Muscle of back (tissue), 11 donors: Measurements from ENCODE around the gene RPS28. TPM values are rescaled to one million over a fixed set of nuclear protein-coding genes. Genes with fewer than 3 reads are reported as not detected.
A peak's percentile ranks its signal among the peaks of the same experiment; 100 is the strongest.
"Not testable (repeated sequence)": the region's sequence is repeated elsewhere in the genome, so short reads cannot be mapped to it uniquely, and the experiment has no call there.

Experiments used
- DNase-seq, 3 donors: peaks; one replicate each; pipeline versions ENCODE4 v3.0.0 to v3.0.0-alpha.2; 2013
- polyA plus RNA-seq, 10 donors: library from polyadenylated mRNA; unstranded; fragments of 120-200 nt; gene quantifications; one replicate each; pipeline ENCODE4 v1.2.1, GENCODE V29; 2013; ENCODE audit not compliant: insufficient read length in 10 of 10

Gene RPS28
- polyA plus RNA-seq, 10 donors = 460 to 776 (median 571) TPM

DNA sequence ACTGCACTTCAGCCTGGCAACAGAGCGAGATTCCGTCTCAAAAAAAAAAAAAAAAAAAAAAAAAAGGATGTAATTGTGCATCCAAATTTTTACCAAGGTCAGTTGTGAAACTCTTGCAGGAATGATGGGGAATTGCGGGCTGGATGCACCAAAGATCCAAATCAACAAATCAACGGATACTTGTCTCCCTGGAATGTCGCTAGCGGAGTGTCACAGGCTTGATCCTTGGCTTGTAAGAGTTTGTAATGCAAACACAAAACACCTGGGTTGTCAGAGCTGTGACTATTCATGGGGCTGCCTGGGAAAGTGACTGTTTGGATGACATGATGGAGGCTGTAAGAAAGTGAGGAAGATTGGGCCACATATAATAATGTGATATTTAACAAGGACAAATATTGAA is 17.5 kb downstream of the RPS28 start:
- no peak for DNase-seq

DNA sequence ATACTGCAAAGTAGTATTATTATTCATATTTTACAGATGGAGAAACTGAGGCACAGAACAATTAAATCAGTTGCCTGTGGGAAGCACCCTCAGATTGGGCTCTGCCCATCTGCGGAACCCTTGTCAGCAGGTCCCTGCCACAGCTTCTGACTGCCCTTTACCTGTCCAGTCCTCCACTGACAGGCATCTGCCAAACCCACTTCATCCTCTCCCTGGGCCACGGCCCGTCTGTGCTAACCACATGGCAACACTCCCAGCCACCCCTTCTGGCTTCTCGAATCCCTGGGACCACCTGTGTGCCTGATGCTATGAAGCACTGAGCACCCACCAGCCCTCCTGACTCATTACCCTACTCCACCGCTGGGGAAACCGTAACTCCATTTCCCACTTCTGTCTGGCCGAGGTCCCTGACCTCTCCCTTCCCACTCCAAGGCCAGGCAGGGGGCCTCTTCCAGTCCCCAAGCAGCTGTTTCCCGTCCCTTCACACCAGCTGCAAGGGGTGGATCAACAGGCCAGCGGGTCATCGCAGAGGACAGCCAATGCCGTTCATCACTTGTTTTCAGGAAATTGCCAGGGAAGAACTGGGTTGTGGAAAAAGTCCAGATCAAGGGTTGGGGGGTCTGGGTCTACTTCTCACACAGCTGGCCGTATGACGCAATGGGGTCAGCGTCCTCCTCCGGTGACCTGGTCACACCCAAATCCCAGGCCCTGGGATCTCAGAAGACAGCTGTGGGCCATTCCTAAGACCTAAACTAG is 19.2 kb downstream of the RPS28 start:
- peak in 1 of 3 donors; percentile 70 for DNase-seq

DNA sequence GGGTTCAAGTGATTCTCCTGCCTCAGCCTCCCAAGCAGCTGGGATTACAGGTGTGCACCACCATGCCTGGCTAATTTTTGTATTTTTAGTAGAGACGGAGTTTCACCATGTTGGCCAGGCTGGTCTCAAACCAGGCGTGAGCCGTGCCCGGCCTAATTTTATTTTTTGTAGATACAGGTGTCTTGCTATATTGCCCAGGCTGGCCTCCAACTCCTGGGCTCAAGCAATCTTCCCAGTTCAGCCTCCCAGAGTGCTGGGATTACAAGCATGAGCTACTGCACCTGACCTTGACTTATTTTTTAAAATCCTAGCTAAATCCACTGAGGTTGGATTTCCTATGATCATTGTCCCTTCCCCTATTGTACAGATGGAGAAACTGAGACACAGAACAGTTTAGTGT is 20.2 kb downstream of the RPS28 start:
- not testable (repeated sequence) for DNase-seq

DNA sequence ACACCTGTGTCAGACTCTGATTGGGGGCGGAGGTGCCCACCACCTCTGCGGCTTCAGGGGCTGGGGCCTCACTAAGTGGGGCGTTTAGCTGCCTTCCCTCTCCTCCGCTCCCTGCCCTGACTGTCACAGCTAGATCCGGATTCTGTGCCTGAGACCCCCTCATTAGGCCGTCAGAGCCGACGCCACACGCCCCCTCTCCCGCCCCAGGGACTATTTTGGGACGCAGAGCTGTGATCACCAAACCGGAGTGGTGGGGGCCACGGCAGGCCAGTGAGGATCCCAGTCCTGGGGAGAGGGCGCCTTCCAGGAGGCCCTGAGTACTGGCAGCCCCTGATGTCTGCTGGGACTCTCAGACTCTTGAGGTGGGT is 21.0 kb downstream of the RPS28 start:
- DNase-seq = no peak

DNA sequence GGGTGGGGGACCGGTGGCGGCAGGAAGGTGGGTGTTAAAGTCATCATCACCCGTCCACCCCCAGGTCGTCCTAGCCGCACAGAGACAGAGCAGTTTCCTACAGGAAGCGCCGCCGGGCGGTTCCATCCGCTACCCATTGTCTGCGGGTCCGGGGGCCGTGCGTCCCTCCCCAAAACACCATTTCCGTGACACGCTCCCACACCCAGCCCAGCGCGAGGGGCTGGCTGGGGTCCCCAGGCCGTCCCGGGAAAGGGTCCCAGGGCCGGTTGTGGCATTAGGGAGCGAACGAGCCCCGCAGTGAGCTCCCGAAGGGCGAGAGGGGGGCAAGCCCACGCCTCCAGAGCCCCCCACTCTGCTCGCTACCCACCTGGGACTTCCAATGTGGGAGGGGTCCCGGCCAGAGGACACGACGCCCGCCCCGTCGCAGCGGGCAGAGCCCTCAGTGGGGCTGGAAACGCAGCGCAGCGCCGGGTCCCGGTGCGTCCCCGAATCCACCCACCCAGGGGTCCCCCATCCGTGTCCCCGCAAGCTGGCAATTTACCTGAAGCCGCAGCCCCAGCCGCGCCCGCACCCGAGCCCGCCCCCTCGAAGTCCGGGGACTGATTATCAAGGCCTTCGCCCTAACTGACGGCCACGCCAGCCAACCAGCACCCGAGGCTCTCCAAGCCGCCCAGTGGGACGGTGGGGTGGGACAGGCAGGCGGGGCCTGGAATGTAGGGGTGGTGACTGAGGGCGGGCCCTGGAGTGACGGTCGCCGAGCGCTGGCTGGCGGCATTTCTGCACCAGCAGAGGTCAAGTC is 21.6 kb downstream of the RPS28 start, which contains the start of gene KANK3:
Gene KANK3 (minus strand): TSS at position 579 of the 799 bp plus-strand sequence. CDS start 5,434 bp downstream, outside the sequence.
- DNase-seq = peak; percentile 85 to 91 (median 87)

DNA sequence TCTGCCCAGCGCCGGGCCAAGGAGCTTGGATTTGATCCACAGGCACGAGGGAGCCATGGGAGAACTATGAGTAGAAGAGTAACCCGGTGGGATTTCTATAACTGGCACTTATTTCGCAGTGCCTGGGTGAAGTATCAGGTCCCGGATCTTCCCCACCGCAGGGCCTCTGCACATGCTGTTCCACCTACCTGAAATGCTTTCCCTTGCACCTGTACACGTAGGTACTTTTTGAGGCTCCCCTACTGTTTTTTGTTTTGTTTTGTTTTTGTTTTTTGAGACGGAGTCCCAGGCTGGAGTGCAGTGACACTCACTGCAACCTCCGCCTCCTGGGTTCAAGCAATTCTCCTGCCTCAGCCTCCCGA is 22.2 kb downstream of the RPS28 start:
- DNase-seq = no peak

DNA sequence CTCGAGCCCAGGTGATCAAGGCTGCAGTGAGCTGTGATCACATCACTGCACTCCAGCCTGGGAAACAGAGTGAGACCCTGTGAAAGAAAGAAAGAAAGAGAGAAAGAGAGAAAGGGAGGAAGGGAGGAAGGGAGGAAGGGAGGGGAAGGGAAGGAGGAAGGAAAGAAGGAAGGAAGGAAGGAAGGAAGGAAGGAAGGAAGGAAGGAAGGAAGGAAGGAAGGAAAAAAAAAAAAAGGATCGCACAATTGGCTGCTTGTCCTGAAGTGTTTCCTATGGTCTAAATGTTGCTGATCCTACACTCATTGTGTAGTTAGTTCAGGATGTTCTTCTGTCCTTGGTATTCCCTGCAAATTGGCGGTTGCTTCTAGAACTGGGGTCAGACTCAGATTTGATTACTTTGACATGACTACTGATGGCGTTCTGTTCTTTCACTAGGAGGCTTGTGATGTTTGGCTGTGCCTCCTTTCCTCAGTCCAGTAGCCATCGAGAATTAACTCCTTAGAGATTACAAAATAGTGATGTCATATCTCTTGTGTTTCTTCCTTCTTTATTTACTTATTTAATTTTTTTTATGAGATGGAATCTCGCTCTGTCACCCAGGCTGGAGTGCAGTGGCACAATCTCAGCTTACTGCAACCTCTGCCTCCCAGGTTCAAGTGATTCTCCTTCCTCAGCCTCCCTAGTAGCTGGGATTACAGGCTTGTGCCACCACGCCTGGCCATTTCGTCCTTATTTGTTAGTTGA is 28.5 kb downstream of the RPS28 start:
- not testable (repeated sequence) for DNase-seq

DNA sequence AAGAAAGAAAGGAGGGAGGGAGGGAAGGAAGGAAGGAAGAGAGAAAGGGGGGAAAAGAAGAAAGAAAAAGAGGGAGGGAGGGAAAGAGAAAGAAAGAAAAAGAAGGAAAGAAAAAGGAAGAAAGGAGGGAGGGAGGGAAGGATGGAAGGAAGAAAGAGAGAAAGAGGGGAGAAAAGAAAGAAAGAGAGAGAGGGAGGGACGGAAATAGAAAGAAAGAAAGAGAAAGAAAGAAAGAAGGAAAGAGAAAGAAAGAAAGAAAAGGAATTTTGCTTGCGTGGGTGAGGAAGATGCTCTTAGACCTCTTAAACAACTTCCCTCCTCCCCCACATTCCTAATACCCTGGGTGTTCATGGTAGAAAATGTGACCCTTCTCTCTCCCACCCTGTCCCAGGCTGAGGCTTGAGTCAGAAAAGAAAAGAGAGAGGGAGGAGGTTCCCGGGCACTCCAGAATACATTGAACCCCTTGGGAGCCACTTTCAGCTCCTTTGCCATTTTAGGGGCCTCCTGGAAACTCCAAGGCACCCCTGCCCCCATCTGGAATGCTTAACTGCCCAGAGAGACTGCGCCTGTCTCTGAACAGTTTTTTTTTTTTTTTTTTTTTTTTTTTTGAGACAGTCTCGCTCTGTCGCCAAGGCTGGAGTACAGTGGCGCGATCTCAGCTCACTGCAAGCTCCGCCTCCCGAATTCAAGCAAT is 31.0 kb downstream of the RPS28 start:
- DNase-seq = peak in 1 of 3 donors; percentile 40

DNA sequence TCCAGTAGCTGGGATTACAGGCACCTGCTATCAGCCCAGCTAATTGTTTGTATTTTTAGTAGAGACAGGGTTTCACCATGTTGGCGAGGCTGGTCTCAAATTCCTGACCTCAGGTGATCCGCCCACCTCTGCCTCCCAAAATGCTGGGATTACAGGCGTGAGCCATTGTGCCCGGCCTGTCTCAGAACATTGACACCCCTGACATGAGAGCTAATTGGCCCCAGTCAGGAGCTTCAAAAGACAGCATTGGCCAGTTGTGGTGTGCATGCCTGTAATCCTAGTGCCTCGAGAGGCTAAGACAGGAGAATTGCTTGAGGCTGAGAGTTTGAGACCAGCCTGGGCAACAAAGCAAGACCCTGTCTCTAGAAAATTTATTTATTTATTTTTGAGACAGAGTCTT is 31.5 kb downstream of the RPS28 start:
- DNase-seq = not testable (repeated sequence)

DNA sequence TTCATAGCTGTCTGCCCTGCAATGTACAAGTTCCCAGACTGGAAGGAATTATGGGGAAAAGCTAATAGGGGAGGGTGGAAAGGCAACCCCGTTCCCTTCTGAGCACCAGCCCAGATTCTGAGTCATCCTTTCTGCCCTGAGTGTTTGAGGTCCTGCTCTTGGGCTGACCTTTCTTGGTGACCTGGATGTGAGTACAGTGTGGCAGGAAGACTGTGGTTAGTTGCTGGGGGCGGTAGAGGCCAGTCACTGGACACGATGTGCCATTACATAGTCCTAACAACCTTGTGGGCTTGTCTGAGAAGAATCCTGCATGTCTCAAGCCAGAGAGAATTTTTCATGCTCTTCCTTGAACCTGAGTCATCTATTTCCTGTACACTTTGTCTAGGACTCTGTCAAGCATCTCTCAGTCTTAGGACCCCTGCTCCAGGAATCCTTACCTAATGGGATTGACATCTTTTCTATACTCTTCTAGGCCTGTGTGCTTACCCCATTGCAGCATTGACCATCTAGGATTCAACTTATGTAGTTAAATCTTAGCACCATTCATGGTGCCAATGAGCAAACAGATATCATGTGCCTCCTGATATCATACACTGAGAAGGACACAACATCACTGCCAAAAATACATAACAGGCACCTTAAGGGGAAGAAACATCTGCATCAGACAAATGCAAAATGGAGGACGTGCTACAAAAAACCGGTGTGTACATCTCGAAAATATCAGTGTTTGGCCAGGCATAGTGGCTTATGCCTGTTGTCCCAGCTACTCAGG is 34.5 kb downstream of the RPS28 start:
- peak in 1 of 3 donors; percentile 59 for DNase-seq

DNA sequence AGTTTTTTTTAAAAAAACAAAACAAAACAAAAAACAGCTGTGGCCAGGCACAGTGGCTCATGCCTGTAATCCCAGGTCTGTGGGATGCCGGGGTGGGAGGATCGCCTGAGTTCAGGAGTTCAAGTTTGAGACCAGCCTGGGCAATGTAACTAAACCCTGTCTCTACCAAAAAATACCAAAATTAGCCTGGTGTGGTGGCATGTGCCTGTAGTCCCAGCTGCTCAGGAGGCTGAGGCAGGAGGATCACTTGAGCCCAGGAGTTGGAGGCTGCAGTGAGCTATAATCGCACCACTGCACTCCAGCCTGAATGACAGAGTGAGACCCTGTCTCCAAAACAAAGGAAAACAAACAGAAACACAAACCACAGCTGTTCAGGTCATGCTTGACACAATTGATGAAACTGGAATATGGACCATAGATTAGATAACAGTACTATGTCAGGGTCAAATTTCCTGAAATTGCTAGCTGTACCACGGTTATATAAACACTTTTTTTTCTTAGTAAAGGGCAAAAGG is 35.8 kb downstream of the RPS28 start:
- DNase-seq = no peak

DNA sequence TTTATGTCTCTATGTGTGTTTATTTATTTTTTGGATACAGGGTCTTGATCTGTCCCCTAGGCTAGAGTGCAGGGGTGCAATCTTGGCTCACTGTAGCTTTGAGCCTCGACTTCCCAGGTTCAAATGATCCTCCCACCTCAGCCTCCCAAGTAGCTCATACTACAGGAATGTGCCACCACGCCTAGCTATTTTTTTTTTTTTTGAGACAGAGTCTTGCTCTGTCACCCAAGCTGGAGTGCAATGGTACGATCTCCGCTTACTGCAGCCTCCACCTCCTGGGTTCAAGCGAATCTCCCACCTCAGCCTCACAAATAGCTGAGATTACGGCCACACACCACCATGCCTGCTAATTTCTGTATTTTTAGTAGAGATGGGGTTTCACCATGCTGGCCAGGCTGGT is 37.7 kb downstream of the RPS28 start:
- no peak for DNase-seq

DNA sequence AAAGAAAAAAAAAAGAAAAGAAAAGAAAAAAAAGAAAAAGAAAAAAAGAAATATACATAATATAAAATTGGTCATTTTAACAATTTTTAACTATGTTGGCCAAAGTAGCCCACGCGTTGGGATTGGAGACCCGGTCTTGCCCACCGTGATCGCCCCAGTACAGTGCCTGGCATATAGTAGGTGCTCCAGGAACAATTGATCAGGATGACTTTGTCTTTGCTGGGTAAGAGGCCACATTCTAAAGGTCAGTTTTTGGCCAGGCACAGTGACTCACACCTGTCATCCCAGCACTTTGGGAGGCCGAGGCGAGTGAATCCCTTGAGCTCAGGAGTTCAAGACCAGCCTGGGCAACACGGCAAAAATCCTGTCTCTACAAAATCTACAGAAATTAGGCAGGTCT is 38.9 kb downstream of the RPS28 start:
- no peak for DNase-seq

DNA sequence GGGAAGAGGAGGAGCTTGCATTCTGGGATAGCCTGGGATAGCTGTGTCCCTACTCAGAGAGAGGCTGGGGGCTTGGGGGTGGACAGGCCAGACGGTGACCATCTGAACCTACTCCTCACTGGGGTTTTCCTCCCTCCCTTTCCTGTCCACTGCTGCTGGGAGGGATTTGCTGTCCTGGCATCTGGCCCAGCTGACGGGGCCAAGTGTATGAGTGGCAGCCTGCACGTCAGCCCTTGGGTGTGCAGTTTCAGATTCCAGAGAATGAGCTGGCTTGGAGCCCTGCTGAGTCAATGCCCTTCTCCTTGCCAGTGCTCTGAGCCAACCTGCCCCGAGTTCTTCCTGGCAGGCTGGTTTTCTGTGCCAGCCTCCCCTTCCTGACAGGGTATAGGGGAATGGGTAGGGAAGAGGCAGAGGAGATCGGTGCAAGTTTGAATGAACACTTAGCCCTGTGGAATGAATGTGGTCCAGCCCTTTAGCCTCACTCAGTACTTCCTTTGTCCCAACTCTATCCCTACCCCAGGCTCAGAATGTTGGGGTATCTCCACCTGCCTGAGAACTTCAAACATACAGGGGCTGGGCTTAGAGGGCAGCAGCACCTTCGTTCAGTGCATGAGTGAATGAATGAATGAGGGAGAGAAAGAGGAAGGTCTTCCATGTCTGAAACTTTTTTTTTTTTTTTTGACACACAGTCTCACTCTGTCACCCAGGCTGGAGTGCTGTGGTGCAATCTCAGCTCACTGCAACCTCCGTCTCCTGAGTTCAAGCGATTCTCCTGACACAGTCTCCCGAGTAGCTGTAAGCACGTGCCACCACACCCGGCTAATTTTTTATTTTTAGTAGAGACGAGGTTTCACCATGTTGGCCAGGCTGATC is 40.9 kb downstream of the RPS28 start:
- peak; percentile 90 to 94 (median 91) for DNase-seq

DNA sequence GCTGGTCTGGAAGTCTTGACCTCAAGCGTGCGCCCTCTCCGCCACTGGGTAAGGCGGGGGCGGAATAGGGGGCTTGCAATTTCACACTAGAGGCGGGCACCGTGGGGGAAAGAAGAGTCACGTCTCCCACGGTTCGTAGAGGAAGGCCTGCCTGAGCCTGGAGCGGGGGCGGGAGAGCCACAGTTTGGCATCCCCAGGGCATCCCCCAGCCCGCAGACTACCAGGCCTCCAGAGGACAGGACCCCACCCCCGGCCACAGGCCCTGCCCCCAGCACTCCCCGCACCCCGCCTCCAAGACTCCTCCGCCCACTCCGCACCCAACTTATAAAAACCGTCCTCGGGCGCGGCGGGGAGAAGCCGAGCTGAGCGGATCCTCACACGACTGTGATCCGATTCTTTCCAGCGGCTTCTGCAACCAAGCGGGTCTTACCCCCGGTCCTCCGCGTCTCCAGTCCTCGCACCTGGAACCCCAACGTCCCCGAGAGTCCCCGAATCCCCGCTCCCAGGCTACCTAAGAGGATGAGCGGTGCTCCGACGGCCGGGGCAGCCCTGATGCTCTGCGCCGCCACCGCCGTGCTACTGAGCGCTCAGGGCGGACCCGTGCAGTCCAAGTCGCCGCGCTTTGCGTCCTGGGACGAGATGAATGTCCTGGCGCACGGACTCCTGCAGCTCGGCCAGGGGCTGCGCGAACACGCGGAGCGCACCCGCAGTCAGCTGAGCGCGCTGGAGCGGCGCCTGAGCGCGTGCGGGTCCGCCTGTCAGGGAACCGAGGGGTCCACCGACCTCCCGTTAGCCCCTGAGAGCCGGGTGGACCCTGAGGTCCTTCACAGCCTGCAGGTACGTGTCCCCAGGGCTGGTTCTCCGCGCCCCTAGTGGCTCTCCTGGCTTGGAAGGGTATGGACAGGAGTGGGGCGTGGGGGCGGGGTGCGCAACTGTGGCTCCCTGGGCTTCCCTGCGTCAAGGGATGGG is 42.8 kb downstream of the RPS28 start, which contains the start of gene ANGPTL4:
Gene ANGPTL4 (plus strand): TSS at position 353 of the 969 bp plus-strand sequence. CDS start 167 bp downstream, at position 520.
- DNase-seq = peak in 2 of 3 donors; percentile 70 to 81

DNA sequence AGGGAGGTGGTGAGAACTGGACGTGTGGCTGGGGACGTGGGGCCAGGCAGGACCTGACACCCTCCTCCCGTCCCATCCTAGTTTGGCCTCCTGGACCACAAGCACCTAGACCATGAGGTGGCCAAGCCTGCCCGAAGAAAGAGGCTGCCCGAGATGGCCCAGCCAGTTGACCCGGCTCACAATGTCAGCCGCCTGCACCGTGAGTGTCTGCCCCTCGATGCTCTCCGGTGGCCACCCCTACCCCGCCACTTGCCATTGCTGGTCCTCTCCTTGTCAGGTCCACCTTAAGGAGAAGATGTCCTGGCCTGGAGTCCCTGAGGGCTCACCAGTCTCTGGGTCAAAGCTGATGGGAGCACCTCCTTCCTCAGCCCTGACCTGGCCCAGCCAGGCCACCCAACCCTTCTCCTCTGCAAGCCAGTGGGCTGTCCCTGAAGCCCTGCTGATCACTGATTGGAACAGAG is 44.9 kb downstream of the RPS28 start:
- DNase-seq = peak in 1 of 3 donors; percentile 22

DNA sequence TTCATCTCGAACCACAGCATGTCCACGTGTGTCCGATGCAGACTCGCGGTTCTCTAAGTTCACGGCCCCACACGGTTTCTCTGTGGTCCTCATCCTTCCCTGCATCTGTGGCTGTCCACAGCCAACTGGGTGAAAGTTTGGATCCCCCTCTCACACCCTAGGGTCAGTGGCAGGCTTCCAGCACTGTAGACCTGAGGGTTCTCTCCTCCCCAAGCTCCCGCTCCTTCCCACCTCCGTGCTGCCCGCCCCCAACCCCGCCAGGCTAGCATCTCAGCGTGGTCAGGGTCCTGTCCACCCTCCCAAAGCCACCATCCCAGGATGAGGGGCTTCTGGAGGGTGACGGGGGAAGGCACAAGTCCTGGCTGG is 45.6 kb downstream of the RPS28 start:
- DNase-seq = no peak

DNA sequence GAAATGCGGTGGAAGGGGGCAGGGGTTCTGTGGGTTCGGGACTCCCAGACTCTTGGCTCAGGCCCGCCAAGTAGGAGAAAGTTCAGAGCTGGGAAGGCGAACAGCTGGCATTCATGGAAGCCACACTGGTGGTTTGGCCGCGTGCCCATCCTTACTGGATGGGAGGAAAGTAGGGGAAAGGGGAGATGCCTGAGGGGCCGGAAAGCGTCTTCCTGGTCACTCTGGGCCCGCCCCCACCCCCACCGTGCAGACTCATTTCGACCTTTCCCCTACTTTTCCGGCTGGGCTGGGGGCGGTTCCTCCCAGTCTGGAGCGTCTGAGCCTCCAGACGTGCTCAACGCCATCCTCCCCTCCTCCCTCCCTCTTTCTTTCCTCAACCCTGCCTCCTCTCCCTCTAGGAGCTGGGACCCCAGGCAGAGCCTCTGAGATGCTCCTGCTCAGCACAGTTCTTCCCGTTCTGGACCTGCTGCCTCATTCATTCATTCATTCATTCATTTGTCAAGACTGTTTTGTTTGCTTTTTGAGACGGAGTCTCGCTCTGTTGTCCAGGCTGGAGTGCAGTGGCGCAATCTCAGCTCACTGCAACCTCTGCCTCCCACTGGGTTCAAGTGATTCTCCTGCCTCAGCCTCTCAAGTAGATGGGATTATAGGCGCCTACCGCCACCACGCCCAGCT is 46.2 kb downstream of the RPS28 start:
- DNase-seq = peak; percentile 86 to 94 (median 90)
